Measurements from ENCODE around the gene SLC28A3.
"Not testable (repeated sequence)": the region's sequence is repeated elsewhere in the genome, so short reads cannot be mapped to it uniquely, and the experiment has no call there.

The SLC28A3 gene

GRCh38 chr9:84340535-84340934 lies at the start of gene SLC28A3:
TSS of gene SLC28A3 (minus strand) at chr9:84340758. CDS start at chr9:84340633, 125 bp downstream.
- DNase-seq: no peak

GRCh38 chr9:84390254-84390653 lies 49.7 kb upstream of the SLC28A3 start:
- not testable (repeated sequence) for DNase-seq

GRCh38 chr9:84387821-84388220 lies 47.3 kb upstream of the SLC28A3 start:
- DNase-seq: no peak

GRCh38 chr9:84386753-84387152 lies 46.2 kb upstream of the SLC28A3 start:
- DNase-seq: no peak

- DNase-seq: no peak
Measured at GRCh38 chr9:84385386-84386040, 45.0 kb upstream of the SLC28A3 start.

- no peak for DNase-seq
Measured at GRCh38 chr9:84384617-84385016, 44.1 kb upstream of the SLC28A3 start.

- no peak for DNase-seq
Measured at GRCh38 chr9:84383178-84383577, 42.6 kb upstream of the SLC28A3 start.

- no peak for DNase-seq
Measured at GRCh38 chr9:84382720-84383119, 42.2 kb upstream of the SLC28A3 start.

GRCh38 chr9:84381508-84381907 lies 41.0 kb upstream of the SLC28A3 start:
- no peak for DNase-seq

- DNase-seq: no peak
Measured at GRCh38 chr9:84379740-84380139, 39.2 kb upstream of the SLC28A3 start.

- DNase-seq: no peak
Measured at GRCh38 chr9:84375954-84376353, 35.4 kb upstream of the SLC28A3 start.

- DNase-seq: no peak
Measured at GRCh38 chr9:84374516-84374915, 34.0 kb upstream of the SLC28A3 start.

- no peak for DNase-seq
Measured at GRCh38 chr9:84374013-84374412, 33.5 kb upstream of the SLC28A3 start.

GRCh38 chr9:84371737-84372136 lies 31.2 kb upstream of the SLC28A3 start:
- DNase-seq: no peak

- no peak for DNase-seq
Measured at GRCh38 chr9:84368601-84369000, 28.0 kb upstream of the SLC28A3 start.

- DNase-seq: not testable (repeated sequence)
Measured at GRCh38 chr9:84367726-84368125, 27.2 kb upstream of the SLC28A3 start.

- no peak for DNase-seq
Measured at GRCh38 chr9:84366683-84367082, 26.1 kb upstream of the SLC28A3 start.

- not testable (repeated sequence) for DNase-seq
Measured at GRCh38 chr9:84364894-84365490, 24.4 kb upstream of the SLC28A3 start.

GRCh38 chr9:84361645-84362044 lies 21.1 kb upstream of the SLC28A3 start:
- DNase-seq: no peak

GRCh38 chr9:84357275-84357674 lies 16.7 kb upstream of the SLC28A3 start:
- no peak for DNase-seq

- DNase-seq: no peak
Measured at GRCh38 chr9:84354035-84354434, 13.5 kb upstream of the SLC28A3 start.

GRCh38 chr9:84349671-84350070 lies 9.1 kb upstream of the SLC28A3 start:
- DNase-seq: no peak

- no peak for DNase-seq
Measured at GRCh38 chr9:84343111-84343521, 2.6 kb upstream of the SLC28A3 start.

GRCh38 chr9:84339962-84340361 lies 596 bp downstream of the SLC28A3 start:
- no peak for DNase-seq

- DNase-seq: peak; percentile 3
Measured at GRCh38 chr9:84339503-84339902, 1.1 kb downstream of the SLC28A3 start.

All from NCI-H1436 (cell line).